DND-41 (cell line): ENCODE data around the gene PTPRG.

Experiments used
- ATAC-seq: fragments of 200-7000 bp; cut with Tn5 transposase; 3 replicates; pipeline ENCODE4 v1.9.1; 2021; ENCODE audit warnings: low read depth; ENCODE audit not compliant: insufficient read depth
- DNase-seq: peaks from one replicate; pipeline ENCODE4 v3.0.0-alpha.2; 2020
- H2AFZ ChIP-seq: 2 replicates; pipeline ENCODE4 v1.6.0; 2012; ENCODE audit warnings: low read depth, low read length
- H3K27ac ChIP-seq: 2 replicates; pipeline ENCODE4 v1.5.1; 2012; ENCODE audit warnings: low read length, inconsistent platforms
- H3K27me3 ChIP-seq: fragments of 200-600 bp; sonication (generic); 2 replicates; pipeline ENCODE4 v1.6.0; 2012; ENCODE audit warnings: low read length, mild to moderate bottlenecking, inconsistent platforms; ENCODE audit not compliant: insufficient read depth, poor library complexity
- H3K36me3 ChIP-seq: 2 replicates; pipeline ENCODE4 v1.5.1; 2012; ENCODE audit warnings: low read length, inconsistent platforms; ENCODE audit not compliant: insufficient read depth
- H3K4me1 ChIP-seq: 2 replicates; pipeline ENCODE4 v1.5.1; 2012; ENCODE audit warnings: mild to moderate bottlenecking, low read length; ENCODE audit not compliant: insufficient read depth
- H3K4me2 ChIP-seq: 2 replicates; pipeline ENCODE4 v1.6.0; 2012; ENCODE audit warnings: mild to moderate bottlenecking, moderate library complexity, low read length, inconsistent platforms; ENCODE audit not compliant: insufficient read depth
- H3K4me3 ChIP-seq, 2 experiments: fragments of 200-600 bp in 1 of 2; shearing (Covaris generic) in 1 of 2; 2 replicates each; pipeline ENCODE4 v1.5.1; 2012 to 2016; ENCODE audit warnings: inconsistent platforms in 2 of 2, low read length in 2 of 2, mild to moderate bottlenecking in 2 of 2, low read depth in 1 of 2, moderate library complexity in 1 of 2
- H3K79me2 ChIP-seq: 2 replicates; pipeline ENCODE4 v1.6.0; 2012; ENCODE audit warnings: low read length, inconsistent platforms; ENCODE audit not compliant: insufficient read depth
- H3K9ac ChIP-seq: 2 replicates; pipeline ENCODE4 v1.6.0; 2012; ENCODE audit warnings: low read depth, mild to moderate bottlenecking, inconsistent platforms, low read length, moderate library complexity
- H3K9me3 ChIP-seq: 2 replicates; pipeline ENCODE4 v1.5.1; 2012; ENCODE audit warnings: low read length, moderate library complexity, mild to moderate bottlenecking, inconsistent platforms; ENCODE audit not compliant: insufficient read depth, severe bottlenecking
- H4K20me1 ChIP-seq: 2 replicates; pipeline ENCODE4 v1.6.0; 2012; ENCODE audit warnings: low read length; ENCODE audit not compliant: insufficient read depth
- CTCF ChIP-seq: IDR thresholded peaks from 2 replicates; pipeline ENCODE4 v1.5.1; 2012; ENCODE audit warnings: borderline replicate concordance, low read length, moderate library complexity, mild to moderate bottlenecking; ENCODE audit not compliant: poor library complexity, severe bottlenecking; ENCODE audit errors: extremely low read depth
- EZH2 ChIP-seq: IDR thresholded peaks from 3 replicates; pipeline ENCODE4 v1.6.1; 2012; ENCODE audit warnings: borderline replicate concordance, low read depth, mild to moderate bottlenecking, moderate library complexity, low read length, inconsistent platforms; ENCODE audit not compliant: severe bottlenecking

PTPRG gene

GRCh38 chr3:61628636-61629035 is 67.3 kb downstream of the PTPRG start:
- ATAC-seq (no peak), DNase-seq (no peak)
- Histone ChIP-seq H3K36me3 (no peaks in the 10 kb centered on the region), H4K20me1 (no peaks in the 10 kb centered on the region), H2AFZ (no peak overlapping the region), H3K4me2 (no peak overlapping the region), H3K27me3 (no peaks in the 10 kb centered on the region), H3K9ac (no peak overlapping the region), H3K4me3 (no peak overlapping the region), H3K79me2 (no peaks in the 10 kb centered on the region), H3K4me1 (no peaks in the 10 kb centered on the region), H3K27ac (no peak overlapping the region), H3K9me3 (no peaks in the 10 kb centered on the region)
- no peak for TF ChIP-seq EZH2

- H3K27me3 ChIP-seq = no peaks in the 10 kb centered on the region
- TF ChIP-seq CTCF (no peak), EZH2 (no peak)
- no peak overlapping the region for H2AFZ ChIP-seq
- no peak overlapping the region for H3K4me2 ChIP-seq
- H3K9me3 ChIP-seq = no peaks in the 10 kb centered on the region
- H3K9ac ChIP-seq = no peak overlapping the region
- no peaks in the 10 kb centered on the region for H3K36me3 ChIP-seq
- ATAC-seq = peak; percentile 57; the same call in 1 of the 3 replicates
- H3K27ac ChIP-seq = no peak overlapping the region
- H3K4me1 ChIP-seq = no peaks in the 10 kb centered on the region
- H3K79me2 ChIP-seq = no peaks in the 10 kb centered on the region
- H4K20me1 ChIP-seq = no peaks in the 10 kb centered on the region
- no peak overlapping the region for H3K4me3 ChIP-seq
- peak; percentile 8 for DNase-seq
Observed at GRCh38 chr3:61629442-61629841, 68.1 kb downstream of the PTPRG start.

GRCh38 chr3:61631108-61631769 is 69.9 kb downstream of the PTPRG start:
- Histone ChIP-seq H2AFZ (no peak overlapping the region), H3K4me1 (no peaks in the 10 kb centered on the region), H4K20me1 (no peaks in the 10 kb centered on the region), H3K9ac (no peak overlapping the region), H3K4me3 (no peak overlapping the region), H3K79me2 (no peaks in the 10 kb centered on the region), H3K36me3 (no peaks in the 10 kb centered on the region), H3K27ac (no peak overlapping the region), H3K27me3 (no peaks in the 10 kb centered on the region), H3K4me2 (no peak overlapping the region), H3K9me3 (no peaks in the 10 kb centered on the region)
- DNase-seq (no peak), ATAC-seq (no peak)
- TF ChIP-seq EZH2 (no peak), CTCF (no peak)

- no peak overlapping the region for H3K4me3 ChIP-seq
- DNase-seq (no peak), ATAC-seq (no peak)
- H3K79me2 ChIP-seq = no peaks in the 10 kb centered on the region
- no peak overlapping the region for H3K27ac ChIP-seq
- H2AFZ ChIP-seq = no peak overlapping the region
- H3K4me1 ChIP-seq = no peaks in the 10 kb centered on the region
- no peaks in the 10 kb centered on the region for H3K36me3 ChIP-seq
- no peaks in the 10 kb centered on the region for H3K9me3 ChIP-seq
- no peak for TF ChIP-seq CTCF
- no peak for TF ChIP-seq EZH2
- H4K20me1 ChIP-seq = no peaks in the 10 kb centered on the region
- H3K27me3 ChIP-seq = no peaks in the 10 kb centered on the region
- H3K9ac ChIP-seq = no peak overlapping the region
- H3K4me2 ChIP-seq = no peak overlapping the region
Observed at GRCh38 chr3:61632568-61633175, 71.3 kb downstream of the PTPRG start.
